Mesendoderm (in vitro differentiated cells): ENCODE results near the gene ITFG1.

Experiments
- DNase-seq: peaks from one replicate; pipeline ENCODE4 v3.0.0; 2013
- H2AK5ac ChIP-seq: 2 replicates; pipeline ENCODE4 v1.6.1; 2013; ENCODE audit warnings: low read length, inconsistent platforms
- H2BK120ac ChIP-seq: 2 replicates; pipeline ENCODE4 v1.6.1; 2013; ENCODE audit warnings: low read depth, mild to moderate bottlenecking, low read length, moderate library complexity, mixed read lengths
- H2BK15ac ChIP-seq: replicated peaks from 2 replicates; pipeline ENCODE4 v1.6.1; 2013; ENCODE audit warnings: low read depth, mild to moderate bottlenecking, moderate library complexity
- H2BK5ac ChIP-seq: 2 replicates; pipeline ENCODE4 v1.6.1; 2013; ENCODE audit warnings: low read length, inconsistent platforms
- H3K18ac ChIP-seq: 2 replicates; pipeline ENCODE4 v1.6.1; 2013; ENCODE audit warnings: mild to moderate bottlenecking, low read length, mixed read lengths
- H3K23ac ChIP-seq: one replicate; pipeline ENCODE4 v1.6.1; 2013; ENCODE audit warnings: low read length
- H3K27ac ChIP-seq: 2 replicates; pipeline ENCODE4 v1.5.1; 2013; ENCODE audit warnings: low read depth, mild to moderate bottlenecking, inconsistent platforms, low read length, moderate library complexity
- H3K27me3 ChIP-seq: 2 replicates; pipeline ENCODE4 v1.6.1; 2013; ENCODE audit warnings: low read length, control low read depth, mild to moderate bottlenecking, inconsistent platforms; ENCODE audit not compliant: insufficient read depth, poor library complexity
- H3K36me3 ChIP-seq: 2 replicates; pipeline ENCODE4 v1.6.1; 2013; ENCODE audit warnings: low read length, inconsistent platforms; ENCODE audit not compliant: control insufficient read depth, insufficient read depth
- H3K4ac ChIP-seq: one replicate; pipeline ENCODE4 v1.6.1; 2013; ENCODE audit warnings: low read depth, mild to moderate bottlenecking, low read length, moderate library complexity
- H3K4me1 ChIP-seq: 2 replicates; pipeline ENCODE4 v1.6.1; 2013; ENCODE audit warnings: low read depth, low read length, inconsistent platforms; ENCODE audit not compliant: control insufficient read depth
- H3K4me2 ChIP-seq: 2 replicates; pipeline ENCODE4 v1.6.1; 2013; ENCODE audit warnings: low read length
- H3K4me3 ChIP-seq: 2 replicates; pipeline ENCODE4 v1.5.1; 2013; ENCODE audit warnings: mild to moderate bottlenecking, low read length
- H3K56ac ChIP-seq: one replicate; pipeline ENCODE4 v1.6.1; 2013; ENCODE audit warnings: low read length
- H3K79me1 ChIP-seq: 2 replicates; pipeline ENCODE4 v1.6.1; 2013; ENCODE audit warnings: low read length, inconsistent platforms
- H3K79me2 ChIP-seq: 2 replicates; pipeline ENCODE4 v1.6.1; 2013; ENCODE audit warnings: mild to moderate bottlenecking, low read length; ENCODE audit not compliant: control insufficient read depth, insufficient read depth
- H3K9ac ChIP-seq: 2 replicates; pipeline ENCODE4 v1.6.1; 2013; ENCODE audit warnings: low read length, inconsistent platforms
- H4K5ac ChIP-seq: one replicate; pipeline ENCODE4 v1.6.1; 2013; ENCODE audit warnings: low read length
- H4K8ac ChIP-seq: one replicate; pipeline ENCODE4 v1.6.1; 2013; ENCODE audit warnings: low read depth, mild to moderate bottlenecking, control low read depth, low read length, moderate library complexity
- WGBS: extraction: QIAGEN DNeasy Blood & Tissue Kit; methylation state at CpG from one replicate; pipeline ENCODE4 v1.1.7; 2013; ENCODE audit warnings: low lambda C conversion rate, missing lambda C conversion rate; ENCODE audit not compliant: insufficient coverage; ENCODE audit errors: extremely low coverage; 5-methylcytosine and 5-hydroxymethylcytosine counted together

Gene ITFG1

GRCh38 chr16:47150067-47150466, 310.8 kb downstream of the ITFG1 start:
- no peak overlapping the region for H3K56ac ChIP-seq
- no peak overlapping the region for H2BK120ac ChIP-seq
- no peaks in the 10 kb centered on the region for H3K79me1 ChIP-seq
- H2BK5ac ChIP-seq, result no peak overlapping the region
- H3K23ac ChIP-seq, result no peak overlapping the region
- H3K4ac ChIP-seq, result no peak overlapping the region
- no CpG with 5 or more reads among the region's 3 CpGs for WGBS
- H3K27me3 ChIP-seq, result peaks cover 3% of the 10 kb centered on the region
- H2BK15ac ChIP-seq, result no peak overlapping the region
- H3K79me2 ChIP-seq, result no peaks in the 10 kb centered on the region
- no peak overlapping the region for H3K27ac ChIP-seq
- no peak overlapping the region for H3K9ac ChIP-seq
- H3K4me3 ChIP-seq, result no peak overlapping the region
- H3K4me1 ChIP-seq, result no peaks in the 10 kb centered on the region
- H4K8ac ChIP-seq, result no peak overlapping the region
- no peaks in the 10 kb centered on the region for H3K36me3 ChIP-seq
- no peak overlapping the region for H4K5ac ChIP-seq
- no peak for DNase-seq
- no peak overlapping the region for H3K18ac ChIP-seq
- H2AK5ac ChIP-seq, result no peak overlapping the region
- no peak overlapping the region for H3K4me2 ChIP-seq

GRCh38 chr16:47144559-47144877, 316.3 kb downstream of the ITFG1 start:
- Histone ChIP-seq H4K8ac (no peak overlapping the region), H3K79me2 (peaks cover 5% of the 10 kb centered on the region), H2BK5ac (no peak overlapping the region), H2BK120ac (no peak overlapping the region), H3K23ac (no peak overlapping the region), H3K36me3 (no peaks in the 10 kb centered on the region), H3K56ac (peak overlapping the region; percentile 81), H3K9ac (peak overlapping the region; percentile 66), H3K18ac (no peak overlapping the region), H2AK5ac (no peak overlapping the region), H3K79me1 (no peaks in the 10 kb centered on the region), H3K27me3 (peaks cover 4% of the 10 kb centered on the region), H3K4me1 (no peaks in the 10 kb centered on the region), H3K4ac (no peak overlapping the region), H3K4me2 (peak overlapping the region; percentile 80), H2BK15ac (no peak overlapping the region), H4K5ac (no peak overlapping the region), H3K27ac (peak overlapping the region; percentile 55), H3K4me3 (no peak overlapping the region)
- DNase-seq, result no peak
- WGBS, result no CpG with 5 or more reads among the region's 10 CpGs

- peak within 1 kb of the TSS; percentile 89 for H3K56ac ChIP-seq
- peak; percentile 82 for DNase-seq
- peak within 1 kb of the TSS; percentile 89 for H3K23ac ChIP-seq
- WGBS, result no CpG with 5 or more reads among the region's 130 CpGs
- peaks cover 3% of the 10 kb centered on the region for H3K79me1 ChIP-seq
- H3K4me1 ChIP-seq, result no peaks in the 10 kb centered on the region
- peak within 1 kb of the TSS; percentile 81 for H3K9ac ChIP-seq
- H3K27ac ChIP-seq, result peak within 1 kb of the TSS; percentile 55
- peak within 1 kb of the TSS; percentile 56 for H3K4ac ChIP-seq
- no peak within 1 kb of the TSS for H2BK5ac ChIP-seq
- H3K18ac ChIP-seq, result peak within 1 kb of the TSS; percentile 91
- H3K4me3 ChIP-seq, result peak within 1 kb of the TSS; percentile 77
- H3K4me2 ChIP-seq, result peak within 1 kb of the TSS; percentile 85
- H3K79me2 ChIP-seq, result peaks cover 8% of the 10 kb centered on the region
- no peaks in the 10 kb centered on the region for H3K36me3 ChIP-seq
- peak within 1 kb of the TSS; percentile 30 for H2BK120ac ChIP-seq
- no peak within 1 kb of the TSS for H2AK5ac ChIP-seq
- no peak within 1 kb of the TSS for H4K5ac ChIP-seq
- no peak within 1 kb of the TSS for H2BK15ac ChIP-seq
- H3K27me3 ChIP-seq, result peaks cover 4% of the 10 kb centered on the region
- H4K8ac ChIP-seq, result no peak within 1 kb of the TSS
These were observed 316.9 kb downstream of the ITFG1 start, which contains the start of gene NETO2 for GRCh38 chr16:47143677-47144558. TSS of gene NETO2 (minus strand) at chr16:47143945. CDS start at chr16:47143612, 333 bp downstream.

GRCh38 chr16:47142821-47143676, 317.8 kb downstream of the ITFG1 start:
- H3K27ac ChIP-seq, result peak overlapping the region; percentile 19
- peaks cover 4% of the 10 kb centered on the region for H3K27me3 ChIP-seq
- no peak overlapping the region for H2BK5ac ChIP-seq
- H3K56ac ChIP-seq, result peak overlapping the region; percentile 89
- no peaks in the 10 kb centered on the region for H3K36me3 ChIP-seq
- H3K18ac ChIP-seq, result peak overlapping the region; percentile 91
- peak overlapping the region; percentile 77 for H3K4me3 ChIP-seq
- no peaks in the 10 kb centered on the region for H3K4me1 ChIP-seq
- no peak overlapping the region for H2BK15ac ChIP-seq
- H3K79me1 ChIP-seq, result peaks cover 3% of the 10 kb centered on the region
- peaks cover 11% of the 10 kb centered on the region for H3K79me2 ChIP-seq
- H2AK5ac ChIP-seq, result no peak overlapping the region
- WGBS, result no CpG with 5 or more reads among the region's 111 CpGs
- peak overlapping the region; percentile 56 for H3K4ac ChIP-seq
- no peak overlapping the region for H4K5ac ChIP-seq
- H3K9ac ChIP-seq, result peak overlapping the region; percentile 81
- peak; percentile 89 for DNase-seq
- no peak overlapping the region for H4K8ac ChIP-seq
- H3K23ac ChIP-seq, result peak overlapping the region; percentile 45
- peak overlapping the region; percentile 85 for H3K4me2 ChIP-seq
- H2BK120ac ChIP-seq, result peak overlapping the region; percentile 30

GRCh38 chr16:47142486-47142820, 318.4 kb downstream of the ITFG1 start:
- no CpG with 5 or more reads among the region's 8 CpGs for WGBS
- H2BK5ac ChIP-seq, result no peak overlapping the region
- peak overlapping the region; percentile 89 for H3K56ac ChIP-seq
- peak overlapping the region; percentile 81 for H3K9ac ChIP-seq
- H3K79me1 ChIP-seq, result peaks cover 3% of the 10 kb centered on the region
- no peak overlapping the region for H4K5ac ChIP-seq
- H3K4me1 ChIP-seq, result no peaks in the 10 kb centered on the region
- DNase-seq, result peak; percentile 24
- H3K18ac ChIP-seq, result peak overlapping the region; percentile 91
- H2BK15ac ChIP-seq, result no peak overlapping the region
- no peak overlapping the region for H2BK120ac ChIP-seq
- peaks cover 4% of the 10 kb centered on the region for H3K27me3 ChIP-seq
- no peak overlapping the region for H2AK5ac ChIP-seq
- H3K4ac ChIP-seq, result no peak overlapping the region
- H3K36me3 ChIP-seq, result no peaks in the 10 kb centered on the region
- H3K4me2 ChIP-seq, result peak overlapping the region; percentile 85
- no peak overlapping the region for H3K27ac ChIP-seq
- H3K79me2 ChIP-seq, result peaks cover 11% of the 10 kb centered on the region
- H3K23ac ChIP-seq, result no peak overlapping the region
- peak overlapping the region; percentile 77 for H3K4me3 ChIP-seq
- no peak overlapping the region for H4K8ac ChIP-seq
